Adrenal gland (tissue), 12 donors: ENCODE results near the gene IRS2. TPM values are rescaled to one million over a fixed set of nuclear protein-coding genes. Genes with fewer than 3 reads are reported as not detected.

Experiments
- DNase-seq, 7 donors: peaks; one replicate each; pipeline ENCODE4 v3.0.0-alpha.2; 2019 to 2020
- H3K27ac ChIP-seq, 5 donors: fragments of 200-600 bp; sonication (generic) in 4 of 5; 1 replicate in 3 of 5; 2 replicates in 2 of 5; pipeline versions ENCODE4 v1.5.1 to v1.8.0; 2016 to 2020; ENCODE audit warnings: mild to moderate bottlenecking in 1 of 5
- H3K27me3 ChIP-seq: fragments of 200-600 bp; 2 replicates; pipeline ENCODE4 v1.8.0; 2021
- H3K36me3 ChIP-seq, 2 donors: fragments of 200-600 bp; replicated peaks in 1 of 2; 1 replicate in 1 of 2; 2 replicates in 1 of 2; pipeline versions ENCODE4 v1.5.1 to v1.8.0; 2018 to 2022
- H3K4me1 ChIP-seq, 2 donors: fragments of 200-600 bp; replicated peaks in 1 of 2; 1 replicate in 1 of 2; 2 replicates in 1 of 2; pipeline versions ENCODE4 v1.5.1 to v1.8.0; 2018 to 2021
- H3K4me3 ChIP-seq, 4 donors: fragments of 200-600 bp; sonication (generic) in 3 of 4; one replicate each; pipeline ENCODE4 v1.5.1; 2016 to 2018
- H3K9me3 ChIP-seq, 3 donors: fragments of 200-600 bp; sonication (generic) in 1 of 3; replicated peaks in 1 of 3; 1 replicate in 2 of 3; 2 replicates in 1 of 3; pipeline versions ENCODE4 v1.5.1 to v1.8.0; 2016 to 2021
- POLR2A ChIP-seq, 2 donors: fragments of 450-650 bp; IDR thresholded peaks; one replicate each; pipeline ENCODE4 v1.6.1; 2017; ENCODE audit warnings: antibody characterized with exemption in 2 of 2, mild to moderate bottlenecking in 2 of 2, moderate library complexity in 1 of 2
- WGBS, 4 donors: extraction: QIAGEN DNeasy Blood & Tissue Kit in 2 of 4; methylation state at CpG; one replicate each; pipeline versions ENCODE4 v1.1.5 to v1.1.7; 2013 to 2017; 5-methylcytosine and 5-hydroxymethylcytosine counted together
- intact Hi-C, 2 donors: fragments of 100-400 bp; cut with DNase I; formaldehyde crosslinking; loops; one replicate each; pipeline versions ENCODE4 v1.14.1 to v1.15.0; 2022 to 2023
- polyA plus RNA-seq, 3 donors: library from polyadenylated mRNA; stranded (reverse); fragments of 200-250 nt in 2 of 3; fragments of 350-450 nt in 1 of 3; fragmentation: Illumina TruSeq in 1 of 3; extraction: RNeasy Lipid Tissue Mini Kit (QIAGEN cat#74804) in 1 of 3; gene quantifications; one replicate each; pipeline ENCODE4 v1.2.3, GENCODE V29; 2013 to 2014
- total RNA-seq, 9 donors: library from RNA; depleted of rRNA in 4 of 9; stranded (reverse); fragments of >200 nt in 4 of 9; fragments of 120-200 nt in 1 of 9; fragmentation: NEBNext Ultra II Directional in 1 of 9; extraction: Animal tissue kit (Norgen Biotek cat#: 25700) in 1 of 9; gene quantifications; one replicate each; pipeline versions ENCODE4 v1.1.0 to v1.2.4, GENCODE V29; 2013 to 2023
- TF ChIP-seq, protein P1 (sequence below), 6 experiments: fragments of 450-650 bp in 4 of 6; fragments of 200-600 bp in 2 of 6; sonication (generic) in 1 of 6; IDR thresholded peaks; 1 replicate in 5 of 6; 2 replicates in 1 of 6; pipeline versions ENCODE4 v1.5.1 to v1.8.0; 2016 to 2021; ENCODE audit warnings: antibody characterized with exemption in 6 of 6, mild to moderate bottlenecking in 2 of 6, moderate library complexity in 1 of 6
- donor health status: healthy with polysubstance abuse.
- donor health status: Bipolar disorder and iron deficiency.
- donor health status: DM: yes; HTN: yes; CAD: no.
- donor health status: DM: no; HTN: no; CAD: no.
- donor health status: DM: no; HTN: no; CAD: no.
- donor health status: DM: yes; HTN: yes; CAD: no.

Gene IRS2
- total and polyA plus RNA-seq, 12 donors: 11.0 to 84.2 (median 47.4) TPM

DNA sequence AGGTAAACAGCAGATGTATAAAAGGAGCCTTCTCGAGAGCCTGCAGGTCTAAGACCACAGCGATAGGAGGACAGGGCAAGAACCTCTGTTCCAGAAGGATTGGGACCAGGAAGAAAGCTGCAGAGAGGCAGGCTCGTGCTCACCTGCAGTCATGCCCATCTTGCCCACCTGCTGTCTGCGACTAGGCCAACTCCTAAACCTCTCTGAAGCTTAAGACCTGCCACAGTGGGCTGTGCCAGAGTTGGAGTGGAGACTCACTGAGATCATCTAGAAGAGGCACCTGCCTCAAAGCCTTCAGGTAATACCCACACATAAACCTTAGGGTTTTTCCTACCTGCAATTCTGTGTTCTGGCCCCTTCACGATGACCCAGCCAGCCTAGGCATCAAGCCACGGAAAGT is 68.7 kb downstream of the IRS2 start:
- H3K27ac ChIP-seq: no peak overlapping the region
- H3K27me3 ChIP-seq: no peaks in the 10 kb centered on the region
- 93 to 96% (median 95%) methylated on average over 6 of the region's 6 CpGs for WGBS, 4 donors
- DNase-seq: no peak
- no peaks in the 10 kb centered on the region for H3K36me3 ChIP-seq
- no peak overlapping the region for H3K4me3 ChIP-seq
- TF ChIP-seq POLR2A (IDR thresholded peaks at IDR 0.05): no peak
- TF ChIP-seq, protein P1, sequence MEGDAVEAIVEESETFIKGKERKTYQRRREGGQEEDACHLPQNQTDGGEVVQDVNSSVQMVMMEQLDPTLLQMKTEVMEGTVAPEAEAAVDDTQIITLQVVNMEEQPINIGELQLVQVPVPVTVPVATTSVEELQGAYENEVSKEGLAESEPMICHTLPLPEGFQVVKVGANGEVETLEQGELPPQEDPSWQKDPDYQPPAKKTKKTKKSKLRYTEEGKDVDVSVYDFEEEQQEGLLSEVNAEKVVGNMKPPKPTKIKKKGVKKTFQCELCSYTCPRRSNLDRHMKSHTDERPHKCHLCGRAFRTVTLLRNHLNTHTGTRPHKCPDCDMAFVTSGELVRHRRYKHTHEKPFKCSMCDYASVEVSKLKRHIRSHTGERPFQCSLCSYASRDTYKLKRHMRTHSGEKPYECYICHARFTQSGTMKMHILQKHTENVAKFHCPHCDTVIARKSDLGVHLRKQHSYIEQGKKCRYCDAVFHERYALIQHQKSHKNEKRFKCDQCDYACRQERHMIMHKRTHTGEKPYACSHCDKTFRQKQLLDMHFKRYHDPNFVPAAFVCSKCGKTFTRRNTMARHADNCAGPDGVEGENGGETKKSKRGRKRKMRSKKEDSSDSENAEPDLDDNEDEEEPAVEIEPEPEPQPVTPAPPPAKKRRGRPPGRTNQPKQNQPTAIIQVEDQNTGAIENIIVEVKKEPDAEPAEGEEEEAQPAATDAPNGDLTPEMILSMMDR (IDR thresholded peaks at IDR 0.05): no peak
- intact Hi-C loops: loop anchor here (10.0 kb wide), 1 partner anchor 67 kb away; the partner anchor contains the start of gene IRS2 (in 2 of the 2)
- no peaks in the 10 kb centered on the region for H3K9me3 ChIP-seq
- peaks cover 32 to 42% of the 10 kb centered on the region in 2 donors for H3K4me1 ChIP-seq

DNA sequence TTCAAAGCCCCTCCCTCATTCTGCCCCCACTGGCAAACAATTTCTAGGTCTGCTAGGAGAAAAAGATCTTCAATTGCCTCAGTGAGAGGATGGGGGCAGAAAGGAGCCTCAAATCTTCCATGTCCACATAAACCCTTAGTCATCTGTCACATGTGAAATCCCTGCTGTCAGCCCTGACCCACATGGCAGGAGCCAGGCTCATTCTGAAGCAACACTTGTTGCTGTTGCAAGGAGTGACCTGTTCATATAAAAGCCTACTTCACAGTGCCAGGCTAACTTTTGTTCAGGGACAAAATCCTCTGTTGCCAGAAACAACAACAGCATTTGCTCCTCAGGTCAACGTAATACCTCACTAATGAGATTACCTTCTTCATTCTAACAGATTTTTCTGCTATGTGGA is 70.5 kb downstream of the IRS2 start:
- no peaks in the 10 kb centered on the region for H3K9me3 ChIP-seq
- H3K27me3 ChIP-seq: no peaks in the 10 kb centered on the region
- intact Hi-C loops: loop anchor here (10.0 kb wide), 1 partner anchor 69 kb away; the partner anchor contains the start of gene IRS2 (in 2 of the 2)
- H3K27ac ChIP-seq: peak overlapping the region; percentile 26 to 73 (median 56)
- DNase-seq: peak; percentile 80 to 94 (median 92)
- H3K36me3 ChIP-seq: no peaks in the 10 kb centered on the region
- peaks cover 32 to 40% of the 10 kb centered on the region in 2 donors for H3K4me1 ChIP-seq
- 47 to 67% (median 54%) methylated on average over 1 of the region's 1 CpG for WGBS, 4 donors
- H3K4me3 ChIP-seq: no peak overlapping the region
- peak in 1 of 2 donors; percentile 74 for TF ChIP-seq POLR2A (IDR thresholded peaks at IDR 0.05)
- TF ChIP-seq, protein P1 (IDR thresholded peaks at IDR 0.05): peak in 4 of 6 experiments; percentile 5 to 41 (median 22)

DNA sequence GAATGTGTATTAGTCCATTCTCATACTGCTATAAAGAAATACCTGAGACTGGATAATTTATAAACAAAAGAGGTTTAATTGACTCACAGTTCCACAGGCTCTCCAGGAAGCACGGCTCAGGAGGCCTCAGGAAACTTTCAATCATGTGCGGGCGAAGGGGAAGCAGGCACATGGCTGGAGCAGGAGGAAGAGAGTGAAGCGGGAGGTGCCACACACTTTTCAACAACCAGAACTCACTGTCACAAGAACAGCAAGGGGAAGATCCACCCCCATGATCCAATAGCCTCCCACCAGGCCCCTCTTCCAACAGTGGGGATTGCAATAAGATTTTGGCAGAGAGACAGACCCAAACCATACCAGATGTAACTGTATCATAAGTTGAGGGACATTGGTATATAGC is 72.7 kb downstream of the IRS2 start:
- TF ChIP-seq, protein P1 (IDR thresholded peaks at IDR 0.05): no peak
- TF ChIP-seq POLR2A (IDR thresholded peaks at IDR 0.05): no peak
- DNase-seq: no peak
- Histone ChIP-seq H3K27ac (no peak overlapping the region), H3K4me1 (peaks cover 18 to 21% of the 10 kb centered on the region in 2 donors), H3K27me3 (no peaks in the 10 kb centered on the region), H3K36me3 (no peaks in the 10 kb centered on the region), H3K9me3 (no peaks in the 10 kb centered on the region), H3K4me3 (no peak overlapping the region)
- intact Hi-C loops: loop anchor here (10.0 kb wide), 1 partner anchor 71 kb away; the partner anchor contains the start of gene IRS2 (in 2 of the 2)
- WGBS, 4 donors: 64 to 88% (median 73%) methylated on average over 4 of the region's 4 CpGs

DNA sequence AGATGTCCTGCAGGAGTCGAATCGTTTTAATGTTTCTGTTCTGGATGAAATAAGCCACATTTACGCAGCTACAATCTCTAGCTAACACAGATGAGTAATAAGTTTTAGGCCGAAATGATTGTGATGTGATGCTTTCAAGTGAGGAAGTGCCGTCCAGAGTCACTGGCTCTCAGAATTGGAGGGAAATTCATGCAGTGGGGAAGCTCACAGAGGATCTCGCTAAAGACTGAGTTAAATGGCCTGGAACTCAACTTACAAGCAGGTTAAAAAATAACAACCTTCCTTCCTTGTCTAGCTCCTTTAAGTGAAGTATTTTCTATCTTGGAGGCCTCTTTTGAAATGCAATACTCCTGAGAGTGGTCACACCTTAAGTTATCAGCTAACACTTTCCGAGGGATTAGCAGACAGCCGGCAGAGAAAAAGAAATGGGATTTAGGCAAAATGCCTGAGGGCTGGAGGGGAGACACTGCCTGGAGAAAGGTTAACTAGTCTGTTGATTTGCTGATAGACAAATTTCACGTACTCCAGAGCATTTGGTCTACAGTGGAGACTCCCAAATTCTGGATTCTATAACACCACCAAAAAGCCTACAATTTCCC is 74.2 kb downstream of the IRS2 start:
- peaks cover 17 to 18% of the 10 kb centered on the region in 2 donors for H3K4me1 ChIP-seq
- no peak overlapping the region for H3K4me3 ChIP-seq
- H3K9me3 ChIP-seq: no peaks in the 10 kb centered on the region
- H3K27me3 ChIP-seq: no peaks in the 10 kb centered on the region
- H3K27ac ChIP-seq: peak overlapping the region in 1 of 5 donors; percentile 10
- intact Hi-C loops: loop anchor here (10.0 kb wide), 1 partner anchor 73 kb away; the partner anchor contains the start of gene IRS2 (in 2 of the 2)
- TF ChIP-seq, protein P1 (IDR thresholded peaks at IDR 0.05): no peak
- TF ChIP-seq POLR2A (IDR thresholded peaks at IDR 0.05): no peak
- 57 to 79% (median 74%) methylated on average over 9 of the region's 9 CpGs for WGBS, 4 donors
- DNase-seq: no peak
- no peaks in the 10 kb centered on the region for H3K36me3 ChIP-seq
